Testis (tissue), 2 donors: Measurements from ENCODE around the gene TMEM135.

Experiments used
- CTCF ChIP-seq, 3 experiments: fragments of 450-650 bp in 2 of 3; fragments of 200-600 bp in 1 of 3; sonication (generic) in 1 of 3; IDR thresholded peaks; one replicate each; pipeline ENCODE4 v1.5.1; 2016 to 2019; ENCODE audit warnings: antibody characterized with exemption in 3 of 3, mild to moderate bottlenecking in 2 of 3, moderate library complexity in 1 of 3
- POLR2A ChIP-seq: fragments of 450-650 bp; IDR thresholded peaks from one replicate; pipeline ENCODE4 v1.6.1; 2017; ENCODE audit warnings: antibody characterized with exemption, mild to moderate bottlenecking, moderate library complexity

GRCh38 chr11:87286338-87286737 lies 248.6 kb downstream of the TMEM135 start:
- TF ChIP-seq CTCF (IDR thresholded peaks at IDR 0.05) = no peak
- no peak for TF ChIP-seq POLR2A
